Stimulated activated CD8-positive, alpha-beta memory T cell treated with anti-CD3 and anti-CD28 coated beads, Interleukin-15, amount 100 ng/mL, for 24 hours (primary cell): ENCODE measurements around the gene SCD5.

Experiments used
- DNase-seq: peaks from one replicate; pipeline ENCODE4 v3.0.0-alpha.2; 2020; ENCODE audit warnings: low read depth

SCD5 gene

GRCh38 chr4:82630079-82630478, 168.5 kb downstream of the SCD5 start:
- DNase-seq: no peak

GRCh38 chr4:82629238-82630000, 169.2 kb downstream of the SCD5 start:
- DNase-seq: no peak

GRCh38 chr4:82626251-82626868, 172.2 kb downstream of the SCD5 start:
- DNase-seq: no peak

DNA sequence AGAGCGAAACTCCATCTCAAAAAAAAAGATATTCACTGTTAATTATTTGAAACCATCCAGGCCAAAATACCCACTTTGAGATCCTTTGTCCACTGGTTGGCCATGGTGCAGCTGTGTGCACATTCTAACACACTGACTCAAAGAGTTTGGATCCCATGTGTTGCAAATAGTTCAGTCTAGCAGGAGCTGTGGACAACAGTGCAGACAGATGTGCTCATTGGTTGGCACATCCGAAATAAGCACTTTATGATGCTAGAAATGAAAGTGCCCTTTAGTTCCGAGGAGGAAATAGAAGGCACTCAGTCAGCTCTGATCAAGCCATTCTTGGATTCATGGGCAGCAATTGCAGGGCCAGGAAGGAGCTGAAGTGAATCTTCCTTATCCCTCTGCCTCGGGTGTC, 173.8 kb downstream of the SCD5 start:
- DNase-seq: no peak

DNA sequence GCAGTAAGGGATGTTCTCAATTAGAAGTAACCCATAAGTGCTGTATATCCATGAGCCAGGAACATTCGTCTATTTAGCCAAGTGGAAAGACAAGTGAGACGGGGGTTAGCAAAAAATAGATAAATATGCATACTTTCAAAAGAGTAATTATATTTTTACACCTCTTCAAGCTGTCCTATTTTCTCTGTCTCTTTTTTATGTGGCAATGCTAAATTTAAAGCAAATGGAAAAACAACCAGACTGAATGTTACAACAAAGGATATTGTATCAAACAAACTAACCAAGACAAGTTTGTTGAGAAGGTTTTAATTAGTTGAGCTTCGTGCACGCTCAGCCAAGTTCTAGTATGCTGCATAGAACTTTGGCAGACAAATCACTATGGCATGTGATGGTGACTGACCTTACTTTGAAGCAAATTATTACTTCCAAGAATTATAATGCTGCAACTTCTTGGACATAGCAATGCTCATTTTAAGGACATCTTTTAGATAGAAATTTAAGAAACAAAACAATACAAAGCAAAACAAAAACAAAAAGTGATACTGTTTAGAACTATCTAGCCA, 175.4 kb downstream of the SCD5 start:
- no peak for DNase-seq

GRCh38 chr4:82621251-82621650, 177.3 kb downstream of the SCD5 start:
- no peak for DNase-seq

GRCh38 chr4:82620126-82620735, 178.4 kb downstream of the SCD5 start:
- no peak for DNase-seq

DNA sequence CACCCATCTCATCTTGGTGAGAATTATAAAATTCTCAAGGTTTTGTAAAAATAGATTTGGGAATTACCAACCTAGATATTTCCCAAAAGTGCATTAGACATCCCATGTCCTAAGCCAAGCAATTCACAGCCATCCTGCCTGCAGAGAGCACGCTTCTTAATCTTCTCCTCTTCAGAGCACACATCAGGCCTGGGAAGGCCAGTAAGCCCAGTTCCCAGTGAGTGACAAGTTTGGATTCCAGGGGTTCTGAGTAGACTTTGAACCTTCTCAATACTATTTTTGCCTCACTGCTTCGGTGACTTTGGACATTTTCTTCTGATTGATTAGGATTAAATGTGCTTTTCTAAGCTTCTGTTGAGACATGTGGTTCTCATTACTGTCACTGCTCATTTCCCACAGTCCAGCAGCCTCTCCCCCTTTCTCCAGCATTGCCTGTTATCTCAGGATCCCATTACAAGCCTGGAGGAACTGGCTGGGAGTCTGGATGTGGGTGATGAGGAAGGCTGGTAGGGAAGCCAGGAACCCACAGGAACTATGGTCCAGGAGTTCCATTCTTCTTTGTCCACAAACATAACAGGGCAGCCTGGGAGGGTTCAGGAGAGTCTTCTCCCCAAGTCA, 180.4 kb downstream of the SCD5 start:
- no peak for DNase-seq

GRCh38 chr4:82614838-82615449, 183.7 kb downstream of the SCD5 start:
- no peak for DNase-seq

GRCh38 chr4:82613121-82613520, 185.5 kb downstream of the SCD5 start:
- no peak for DNase-seq

DNA sequence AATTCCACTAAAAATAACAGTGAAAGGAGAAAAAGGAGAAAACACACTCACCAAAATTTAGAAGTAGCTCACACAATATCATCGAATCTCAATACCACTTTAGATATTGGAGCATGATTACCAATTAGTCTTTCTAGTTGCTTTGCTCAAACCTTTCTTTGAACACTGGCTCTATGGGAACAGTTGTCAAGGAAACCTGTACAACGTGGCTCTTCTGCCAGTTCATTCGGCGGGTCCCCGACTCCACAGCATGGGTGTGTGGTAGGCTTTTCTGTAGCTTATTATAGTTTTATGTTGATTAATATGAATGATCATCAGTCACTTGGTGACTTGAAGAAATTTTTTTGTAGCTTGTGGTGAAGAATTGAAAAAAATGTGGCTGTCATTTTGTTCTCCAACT, 186.6 kb downstream of the SCD5 start:
- no peak for DNase-seq

DNA sequence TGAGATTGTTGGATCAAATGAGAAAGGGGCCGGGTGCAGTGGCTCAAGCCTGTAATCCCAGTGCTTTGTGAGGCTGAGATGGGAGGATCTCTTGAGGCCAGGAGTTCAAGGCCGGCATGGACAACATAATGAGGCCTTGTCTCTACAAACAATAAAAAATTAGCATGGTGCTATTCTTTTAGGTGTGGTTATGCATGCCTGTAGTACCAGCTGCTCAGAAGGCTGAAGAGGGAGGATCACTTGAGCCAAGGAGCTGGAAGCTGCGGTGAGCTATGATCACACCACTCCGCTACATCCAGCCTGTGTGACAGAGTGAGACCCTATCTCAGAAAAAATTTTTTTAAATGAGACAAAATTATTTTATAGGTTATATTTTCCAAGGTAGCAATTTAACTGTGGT, 187.1 kb downstream of the SCD5 start:
- no peak for DNase-seq

DNA sequence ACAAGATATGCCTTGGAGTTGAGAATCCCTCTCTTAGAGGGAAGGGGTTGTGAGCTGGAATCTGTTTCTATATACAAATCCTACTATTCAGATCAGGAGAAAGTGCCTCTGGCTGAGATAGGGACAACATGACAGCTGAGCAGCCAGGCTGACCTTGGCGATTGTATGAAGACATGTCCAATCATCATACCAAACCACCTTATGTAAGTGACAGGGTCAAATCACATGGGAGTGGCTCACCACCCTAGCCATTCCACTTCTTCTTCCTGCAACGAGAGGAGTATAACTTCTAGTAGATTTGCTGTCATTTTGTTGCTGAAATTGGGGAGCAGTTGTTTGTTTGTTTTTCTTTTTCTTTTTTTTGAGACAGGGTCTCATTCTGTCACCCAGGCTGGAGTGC, 188.6 kb downstream of the SCD5 start:
- no peak for DNase-seq

DNA sequence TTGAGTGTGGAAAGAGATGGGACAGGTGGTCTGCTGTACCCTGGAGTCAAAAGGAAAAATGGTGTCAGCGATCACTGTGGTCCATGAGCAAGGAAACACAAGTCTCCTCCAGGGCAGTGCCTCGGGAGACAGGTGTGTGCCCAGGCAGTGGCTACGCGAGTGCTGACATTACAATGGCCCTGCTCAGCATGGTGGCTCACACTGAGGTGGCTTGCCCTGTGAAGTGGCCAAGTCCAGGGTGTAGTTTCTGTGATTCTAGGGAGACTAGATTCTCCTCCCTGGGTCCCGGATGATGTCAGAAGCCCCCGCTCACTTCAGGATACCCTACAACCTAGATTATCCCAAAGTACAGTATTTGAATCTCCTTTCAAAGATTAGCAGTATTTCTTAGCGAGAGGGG, 192.0 kb downstream of the SCD5 start:
- DNase-seq: no peak

DNA sequence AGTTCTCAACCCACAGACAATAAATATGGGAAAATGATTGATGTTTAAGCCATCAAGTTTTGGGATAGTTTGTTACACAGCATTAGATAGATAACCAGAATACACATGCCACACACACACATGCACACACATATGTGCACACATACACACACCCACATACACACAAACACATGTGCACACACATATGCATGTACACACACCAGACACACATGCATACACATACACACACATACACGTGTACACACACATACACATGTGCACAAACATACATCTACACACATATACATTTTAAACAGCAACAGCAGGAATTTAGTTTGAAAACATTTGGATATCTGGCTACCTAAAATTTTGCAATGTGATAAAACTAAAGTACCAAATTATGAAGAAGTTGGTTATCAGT, 194.1 kb downstream of the SCD5 start:
- no peak for DNase-seq

DNA sequence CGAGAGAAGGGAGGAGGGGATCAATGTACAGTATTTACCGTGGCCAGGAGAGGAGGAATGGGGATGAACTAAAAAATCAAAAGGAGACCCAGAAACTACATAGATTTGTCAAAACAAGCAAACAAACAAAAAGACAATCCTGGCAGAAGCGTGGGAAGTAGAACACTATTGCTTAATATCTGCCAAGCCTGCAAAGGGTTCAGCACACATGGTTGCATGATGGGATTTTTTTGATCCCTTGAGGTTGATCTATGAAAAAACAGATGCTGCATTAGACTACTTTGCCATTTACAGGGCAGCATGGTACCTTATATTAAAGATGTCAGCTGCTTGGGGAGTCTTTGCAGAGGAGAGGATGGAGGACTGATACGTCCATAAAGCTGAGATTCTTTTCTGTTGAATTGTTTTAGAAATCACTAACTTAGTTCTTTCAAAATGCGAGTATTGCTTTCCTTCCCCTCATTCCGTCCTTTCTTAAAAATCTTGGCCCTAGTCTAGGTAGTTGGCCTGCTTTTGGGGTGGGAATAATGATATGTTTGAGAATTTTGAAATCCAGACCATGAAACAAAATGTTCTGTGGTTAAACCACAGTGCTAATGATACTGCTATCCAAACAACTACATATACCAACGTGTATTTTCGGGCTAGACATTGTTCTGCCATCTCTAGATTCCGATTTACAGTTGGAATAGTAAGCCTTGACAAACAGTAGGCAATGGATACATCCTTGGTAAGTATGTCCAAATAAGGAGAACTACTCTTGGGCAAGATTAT, 197.2 kb downstream of the SCD5 start:
- DNase-seq: no peak

- DNase-seq: no peak
These were observed 199.3 kb downstream of the SCD5 start for GRCh38 chr4:82599336-82599735.

DNA sequence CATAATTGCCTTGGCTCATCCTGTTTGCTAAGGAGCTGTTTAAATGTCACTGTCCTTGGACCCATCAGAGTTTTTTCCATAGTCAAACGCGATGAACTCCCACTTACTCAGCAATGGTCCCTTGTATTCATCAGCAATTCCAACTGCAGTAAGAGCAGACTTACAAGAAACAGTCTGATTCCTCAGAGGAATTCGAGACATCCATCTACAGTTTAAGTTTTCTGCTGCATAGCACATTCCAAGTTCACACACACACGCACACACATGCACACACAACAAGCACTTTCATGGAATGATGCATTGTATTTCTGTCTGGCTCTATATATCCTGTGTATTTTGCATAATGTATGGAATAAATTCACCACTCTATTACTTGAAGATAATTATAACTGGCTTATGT, 204.1 kb downstream of the SCD5 start:
- DNase-seq: no peak

- no peak for DNase-seq
These were observed 205.2 kb downstream of the SCD5 start for GRCh38 chr4:82593411-82593810.

DNA sequence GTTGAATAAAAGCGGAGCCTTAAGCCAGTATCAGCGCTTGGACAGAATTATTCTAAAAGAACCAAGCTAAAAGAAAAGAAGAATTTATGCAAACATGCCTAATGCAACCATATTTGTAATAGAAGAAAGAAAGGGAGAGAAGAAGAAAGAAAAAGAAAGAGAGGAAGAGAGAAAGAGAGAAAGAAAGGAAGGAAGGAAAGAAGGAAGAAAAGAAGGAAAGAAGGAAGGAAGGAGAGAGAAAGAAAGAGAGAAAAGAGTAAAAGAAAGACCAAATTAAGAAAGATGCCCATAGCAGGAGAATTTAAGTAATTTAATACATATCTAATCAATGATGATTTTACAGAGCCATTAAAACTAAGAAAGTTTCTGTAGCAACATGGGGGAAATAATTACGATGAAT, 206.0 kb downstream of the SCD5 start:
- DNase-seq: no peak

DNA sequence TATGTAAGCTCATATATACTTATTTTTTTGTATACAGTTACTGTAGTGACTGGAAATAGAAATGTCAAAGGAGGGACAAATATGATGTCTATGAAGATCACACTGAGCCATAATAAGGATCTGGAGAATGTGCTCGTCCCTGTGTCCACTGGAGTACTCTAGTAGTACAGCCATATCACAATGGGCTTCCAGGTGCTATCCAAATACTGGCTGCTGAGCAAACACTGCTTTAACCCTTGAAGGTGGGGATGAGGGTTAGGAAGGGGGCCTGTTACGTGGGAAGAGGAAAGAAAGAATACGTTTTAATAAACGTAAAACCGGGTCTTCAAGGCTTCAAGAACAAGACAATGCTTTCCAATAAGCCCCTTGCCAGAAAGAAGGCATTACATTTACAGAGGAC, 207.0 kb downstream of the SCD5 start:
- DNase-seq: no peak

DNA sequence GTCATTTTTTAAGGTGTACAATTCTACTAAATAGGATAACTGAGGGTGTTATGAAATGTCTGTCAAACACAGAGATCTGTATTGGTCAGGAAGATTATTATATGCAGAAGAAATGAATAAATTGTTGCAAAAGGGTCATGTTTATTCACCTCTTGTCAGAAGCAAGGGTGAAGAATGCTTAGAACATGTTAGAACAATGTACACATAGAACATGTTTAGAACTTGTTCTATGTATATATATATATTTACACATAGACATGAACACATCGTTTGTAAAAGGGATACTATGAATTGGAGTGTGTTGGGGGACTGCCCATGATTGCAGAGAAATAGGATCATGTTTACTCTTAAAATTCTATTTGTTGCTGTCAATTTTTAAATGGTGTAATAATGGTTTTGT, 208.8 kb downstream of the SCD5 start:
- no peak for DNase-seq
